Jurkat, Clone E6-1 (cell line): ENCODE data around the gene COX19.

ENCODE experiments used
- DNase-seq: peaks from one replicate; pipeline ENCODE4 v3.0.0-alpha.2; 2011; ENCODE audit warnings: low read depth, low spot score
- H3K4me3 ChIP-seq: 2 replicates; pipeline ENCODE4 v1.5.1; 2011; ENCODE audit warnings: mild to moderate bottlenecking, low read length, control low read depth, moderate library complexity

The COX19 gene

DNA sequence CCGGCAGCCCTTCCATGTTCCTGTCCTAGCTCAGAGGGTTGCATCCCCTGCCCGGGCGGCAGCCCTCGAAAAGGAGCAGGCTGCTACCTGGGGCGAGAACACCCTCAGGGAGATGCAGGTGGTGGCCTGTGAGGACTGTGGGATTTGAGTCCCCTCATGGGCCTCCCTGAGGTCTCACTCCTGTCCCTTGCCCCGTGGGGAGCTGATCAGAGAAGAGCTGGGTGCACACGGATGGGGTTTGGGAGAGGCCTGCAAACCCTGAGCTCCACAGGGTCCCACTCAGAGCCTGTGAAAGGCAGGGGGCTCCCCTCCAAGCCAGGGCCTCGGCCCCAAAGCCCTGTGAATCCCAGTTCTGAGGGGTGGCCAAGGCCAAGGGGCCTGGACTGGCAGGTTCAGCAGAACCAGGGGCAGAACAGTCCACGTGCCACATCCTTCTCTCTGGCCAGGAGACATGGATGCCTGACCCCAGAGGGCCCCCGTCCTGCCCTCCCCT is 7.2 kb upstream of the COX19 start:
- H3K4me3 ChIP-seq, result no peak overlapping the region
- DNase-seq, result no peak

- no peak for DNase-seq
- no peak overlapping the region for H3K4me3 ChIP-seq
Measured at GRCh38 chr7:981793-982510, 6.6 kb upstream of the COX19 start.

- DNase-seq, result no peak
- no peak overlapping the region for H3K4me3 ChIP-seq
Measured at GRCh38 chr7:979886-980571, 4.7 kb upstream of the COX19 start.

- H3K4me3 ChIP-seq, result no peak overlapping the region
- no peak for DNase-seq
Measured at GRCh38 chr7:979151-979550, 3.8 kb upstream of the COX19 start.

DNA sequence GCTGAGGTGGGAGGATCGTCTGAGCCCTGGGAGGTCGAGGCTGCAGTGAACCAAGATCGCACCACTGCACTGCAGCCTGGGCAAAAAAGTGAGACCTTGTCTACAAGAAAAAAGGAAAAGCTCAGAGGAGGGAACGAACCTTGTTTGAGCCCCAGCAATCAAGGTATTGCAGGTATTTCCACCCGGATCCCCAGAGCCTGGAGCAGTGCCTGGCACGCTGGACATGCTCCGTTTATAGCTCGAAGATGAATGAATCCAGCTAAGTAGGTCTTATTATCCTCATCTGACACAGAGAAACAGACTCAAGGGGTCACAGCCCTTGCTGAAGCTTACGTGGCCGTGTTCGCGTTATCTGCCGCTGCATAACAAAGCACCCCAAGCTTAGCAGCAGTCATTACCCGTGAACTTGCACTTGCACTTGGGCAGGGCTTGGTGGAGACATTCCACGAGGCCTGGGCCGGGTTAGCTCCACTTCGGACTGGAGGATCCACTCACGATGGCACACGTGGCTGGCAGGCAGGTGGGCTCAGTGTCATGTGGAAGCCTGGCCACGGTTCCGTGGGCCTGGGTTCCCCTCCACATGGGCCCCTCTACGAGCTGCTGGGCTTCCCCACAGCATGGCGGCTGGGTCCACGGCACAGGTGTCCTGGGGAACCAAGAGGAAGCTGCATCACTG is 3.2 kb upstream of the COX19 start:
- no peak overlapping the region for H3K4me3 ChIP-seq
- DNase-seq, result no peak

DNA sequence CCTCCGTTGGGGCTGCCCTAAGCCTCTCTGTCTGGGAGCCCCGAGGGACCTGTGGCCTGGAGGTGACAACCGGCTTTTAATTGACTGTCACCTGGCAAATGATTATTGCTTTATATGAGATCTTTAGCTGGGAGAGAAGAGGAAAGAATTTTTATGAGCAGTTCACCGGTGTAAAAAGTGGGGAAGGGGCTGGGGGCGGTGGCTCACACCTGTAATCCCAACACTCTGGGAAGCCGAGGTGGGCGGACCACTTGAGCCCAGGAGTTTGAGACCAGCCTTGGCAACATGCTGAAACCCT is 2.6 kb upstream of the COX19 start:
- H3K4me3 ChIP-seq, result no peak overlapping the region

GRCh38 chr7:977326-978048 is 2.1 kb upstream of the COX19 start:
- no peak for DNase-seq

More for the DNA sequence above, 2.6 kb upstream of the COX19 start:
- DNase-seq, result no peak

DNA sequence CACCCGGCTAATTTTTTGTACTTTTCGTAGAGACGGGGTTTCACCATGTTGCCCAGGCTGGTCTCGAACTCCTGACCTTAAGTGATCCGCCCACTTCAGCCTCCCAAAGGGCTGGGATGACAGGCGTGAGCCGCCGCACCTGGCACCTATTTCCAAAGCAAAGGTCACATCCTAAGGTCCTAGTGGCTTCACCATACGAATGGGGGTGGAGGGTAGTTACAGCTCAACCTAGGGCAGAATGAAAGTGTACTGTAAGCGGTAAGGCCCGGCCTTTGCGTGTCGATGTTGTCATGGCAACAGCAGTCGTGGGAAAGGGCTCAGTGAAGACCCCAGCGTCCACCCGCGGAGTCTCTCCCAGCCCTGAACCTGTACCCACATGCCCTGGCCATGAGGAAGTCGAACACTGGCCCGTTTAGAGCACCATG is 1.6 kb upstream of the COX19 start:
- DNase-seq, result no peak
- no peak overlapping the region for H3K4me3 ChIP-seq

More at GRCh38 chr7:977326-978048, 2.1 kb upstream of the COX19 start:
- no peak overlapping the region for H3K4me3 ChIP-seq

GRCh38 chr7:975702-976473 is 539 bp upstream of the COX19 start:
- no peak for DNase-seq
- H3K4me3 ChIP-seq, result peak overlapping the region; percentile 85

DNA sequence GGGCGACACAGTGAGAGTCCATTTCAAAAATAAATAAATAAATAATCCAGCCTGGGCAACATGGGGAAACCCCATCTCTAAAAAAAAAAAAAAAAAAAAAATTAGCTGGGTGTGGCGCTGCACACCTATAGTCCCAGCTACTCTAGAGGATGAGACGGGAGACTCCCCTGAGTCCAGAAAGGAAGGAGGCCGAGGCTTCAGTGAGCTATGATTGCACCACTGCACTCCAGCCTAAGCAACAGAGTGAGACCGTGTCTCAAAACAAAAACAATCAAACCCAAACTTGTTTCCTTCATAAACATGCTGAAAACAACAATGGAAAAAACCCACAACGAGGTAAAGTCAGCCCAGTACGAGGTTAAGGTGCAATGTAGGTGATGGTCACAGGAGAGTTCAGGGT is 1.2 kb downstream of the COX19 start:
- H3K4me3 ChIP-seq, result peak overlapping the region; percentile 85
- DNase-seq, result no peak

- no peak for DNase-seq
- no peak overlapping the region for H3K4me3 ChIP-seq
Measured at GRCh38 chr7:973312-973711, 2.0 kb downstream of the COX19 start.

GRCh38 chr7:972676-973309 is 2.6 kb downstream of the COX19 start:
- H3K4me3 ChIP-seq, result no peak overlapping the region
- no peak for DNase-seq

- H3K4me3 ChIP-seq, result no peak overlapping the region
- no peak for DNase-seq
Measured at GRCh38 chr7:972110-972509, 3.2 kb downstream of the COX19 start.

DNA sequence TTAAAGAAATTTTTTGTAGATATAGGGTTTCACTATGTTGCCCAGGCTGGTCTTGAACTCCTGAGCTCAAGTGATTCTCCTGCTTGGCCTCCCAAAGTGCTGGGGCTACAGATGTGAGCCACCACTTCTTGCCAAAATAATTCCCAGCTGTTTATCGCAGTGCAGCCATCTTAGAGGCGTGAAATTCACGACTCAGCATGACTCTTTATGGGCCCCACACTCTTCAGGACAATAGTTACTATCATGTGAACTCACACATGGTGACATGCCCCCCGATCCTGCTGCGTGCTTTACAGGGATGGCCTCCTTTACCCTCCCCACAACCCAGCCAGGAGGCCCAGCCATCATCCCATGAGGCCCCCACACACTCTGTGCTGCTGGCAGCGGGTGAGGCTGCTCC is 4.6 kb downstream of the COX19 start:
- H3K4me3 ChIP-seq, result no peak overlapping the region
- DNase-seq, result no peak

DNA sequence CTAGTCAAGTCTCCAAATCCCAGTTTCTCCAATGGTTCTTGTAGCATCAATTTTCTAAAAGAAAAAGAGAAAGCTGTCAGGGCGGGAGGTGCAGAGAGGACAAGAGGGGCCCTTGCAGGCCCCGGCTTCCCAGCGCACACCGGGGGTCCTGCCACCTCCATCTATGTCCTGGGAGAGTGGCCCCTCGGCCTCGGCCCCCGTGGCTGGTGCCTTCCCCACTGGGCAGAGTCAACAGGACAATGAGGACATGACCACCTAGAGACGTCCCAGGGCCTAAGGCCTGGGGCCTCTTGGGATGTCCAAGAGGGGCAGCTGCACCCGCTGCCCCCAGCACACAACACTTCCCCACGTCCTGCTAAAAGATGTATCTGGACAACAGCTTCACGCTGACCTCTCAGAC is 5.9 kb downstream of the COX19 start:
- DNase-seq, result no peak
- no peak overlapping the region for H3K4me3 ChIP-seq

DNA sequence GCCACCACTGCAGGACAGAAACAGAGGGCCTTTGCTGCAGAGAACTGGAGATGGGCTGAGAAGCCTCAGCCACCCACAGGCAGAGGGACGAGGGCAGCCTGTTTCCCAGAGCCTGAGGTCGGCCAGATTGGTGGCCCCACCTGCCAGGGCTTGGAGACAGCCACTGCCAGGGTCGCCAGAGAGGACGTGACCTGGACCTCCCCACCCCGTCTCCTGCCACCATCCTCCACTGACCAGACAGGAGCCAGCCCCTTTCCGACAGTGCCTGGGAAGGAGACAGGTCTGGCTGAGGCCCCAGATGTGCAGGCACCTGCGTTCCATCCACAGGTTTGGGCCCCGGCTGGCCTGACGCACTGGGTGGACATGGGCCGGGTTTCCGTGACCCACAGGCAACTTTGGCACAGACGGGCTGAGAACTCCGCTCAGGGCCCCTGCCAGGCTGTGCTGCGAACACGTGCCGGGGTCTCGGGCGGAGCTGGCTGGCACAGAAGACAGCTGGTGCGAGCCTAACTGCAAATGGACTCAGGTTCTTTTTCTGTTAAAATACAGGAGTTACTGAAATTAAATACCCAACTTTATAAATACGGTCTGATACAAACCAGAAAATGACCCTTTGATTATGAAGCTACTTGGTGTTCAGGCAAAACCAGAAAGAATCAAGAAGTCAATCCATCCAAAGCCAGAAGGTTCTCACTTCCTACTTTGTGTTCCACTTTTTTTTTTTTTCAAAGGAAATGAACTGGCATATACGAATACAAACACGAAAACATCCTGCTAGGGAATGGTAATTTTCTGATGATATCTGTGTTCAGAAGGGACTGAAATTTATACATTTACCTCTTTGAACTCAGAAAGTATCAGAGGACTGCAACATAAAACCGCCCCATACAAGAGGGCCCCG is 6.9 kb downstream of the COX19 start:
- no peak for DNase-seq
- no peak overlapping the region for H3K4me3 ChIP-seq

- no peak overlapping the region for H3K4me3 ChIP-seq
- DNase-seq, result no peak
Measured at GRCh38 chr7:967361-968082, 7.8 kb downstream of the COX19 start.
